DND-41 (cell line): ENCODE measurements around the gene PDE4D.

ENCODE experiments used
- EZH2 ChIP-seq: IDR thresholded peaks from 3 replicates; pipeline ENCODE4 v1.6.1; 2012; ENCODE audit warnings: borderline replicate concordance, low read depth, mild to moderate bottlenecking, moderate library complexity, low read length, inconsistent platforms; ENCODE audit not compliant: severe bottlenecking
- TF ChIP-seq, protein P1 (sequence below): IDR thresholded peaks from 2 replicates; pipeline ENCODE4 v1.5.1; 2012; ENCODE audit warnings: borderline replicate concordance, low read length, moderate library complexity, mild to moderate bottlenecking; ENCODE audit not compliant: poor library complexity, severe bottlenecking; ENCODE audit errors: extremely low read depth

DNA sequence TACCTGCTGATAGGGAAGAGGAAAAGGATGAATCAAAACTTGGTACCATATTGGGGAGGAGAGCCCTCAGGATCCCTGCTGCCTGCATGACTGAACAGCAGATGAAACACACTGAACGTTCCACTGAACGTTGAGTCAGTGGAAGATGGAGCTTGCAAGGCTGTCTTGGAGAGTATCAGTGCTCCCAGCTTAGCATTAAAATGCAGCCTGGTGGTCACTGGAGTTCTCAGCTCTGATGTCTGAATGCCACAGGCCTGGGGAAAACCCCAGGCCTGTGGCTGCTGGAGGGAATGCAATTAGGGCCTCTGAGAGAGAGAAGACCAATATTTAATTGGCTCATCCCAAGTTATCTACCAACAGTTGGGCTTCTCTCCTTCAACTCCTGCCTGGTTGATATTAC, 54.5 kb downstream of the PDE4D start:
- TF ChIP-seq, protein P1, sequence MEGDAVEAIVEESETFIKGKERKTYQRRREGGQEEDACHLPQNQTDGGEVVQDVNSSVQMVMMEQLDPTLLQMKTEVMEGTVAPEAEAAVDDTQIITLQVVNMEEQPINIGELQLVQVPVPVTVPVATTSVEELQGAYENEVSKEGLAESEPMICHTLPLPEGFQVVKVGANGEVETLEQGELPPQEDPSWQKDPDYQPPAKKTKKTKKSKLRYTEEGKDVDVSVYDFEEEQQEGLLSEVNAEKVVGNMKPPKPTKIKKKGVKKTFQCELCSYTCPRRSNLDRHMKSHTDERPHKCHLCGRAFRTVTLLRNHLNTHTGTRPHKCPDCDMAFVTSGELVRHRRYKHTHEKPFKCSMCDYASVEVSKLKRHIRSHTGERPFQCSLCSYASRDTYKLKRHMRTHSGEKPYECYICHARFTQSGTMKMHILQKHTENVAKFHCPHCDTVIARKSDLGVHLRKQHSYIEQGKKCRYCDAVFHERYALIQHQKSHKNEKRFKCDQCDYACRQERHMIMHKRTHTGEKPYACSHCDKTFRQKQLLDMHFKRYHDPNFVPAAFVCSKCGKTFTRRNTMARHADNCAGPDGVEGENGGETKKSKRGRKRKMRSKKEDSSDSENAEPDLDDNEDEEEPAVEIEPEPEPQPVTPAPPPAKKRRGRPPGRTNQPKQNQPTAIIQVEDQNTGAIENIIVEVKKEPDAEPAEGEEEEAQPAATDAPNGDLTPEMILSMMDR = no peak
- no peak for TF ChIP-seq EZH2
